AG09319 (cell line): Measurements from ENCODE around the gene RALGPS1.

Experiments
- DNase-seq: peaks from one replicate; pipeline ENCODE4 v3.0.0-alpha.2; 2010; ENCODE audit warnings: low read depth; ENCODE audit errors: extremely low read depth
- CTCF ChIP-seq: IDR thresholded peaks from 2 replicates; pipeline ENCODE4 v1.5.1; 2011; ENCODE audit warnings: low read depth, mild to moderate bottlenecking, inconsistent platforms, low read length, moderate library complexity

The RALGPS1 gene

GRCh38 chr9:127201731-127202130, 287.1 kb downstream of the RALGPS1 start:
- no peak for TF ChIP-seq CTCF
- no peak for DNase-seq

GRCh38 chr9:127202461-127203169, 288.0 kb downstream of the RALGPS1 start:
- no peak; the same call in 1 of the 2 replicates for TF ChIP-seq CTCF
- no peak for DNase-seq

- no peak for TF ChIP-seq CTCF
- DNase-seq: no peak
Observed at GRCh38 chr9:127203681-127204327, 289.2 kb downstream of the RALGPS1 start.

- no peak for DNase-seq
- peak; percentile 33 for TF ChIP-seq CTCF
Observed at GRCh38 chr9:127204771-127205470, 290.3 kb downstream of the RALGPS1 start.

- TF ChIP-seq CTCF: no peak
- no peak for DNase-seq
Observed at GRCh38 chr9:127205952-127206351, 291.4 kb downstream of the RALGPS1 start.

GRCh38 chr9:127206666-127207065, 292.1 kb downstream of the RALGPS1 start:
- TF ChIP-seq CTCF: no peak
- DNase-seq: no peak
